Measurements from ENCODE around the gene MAP2K3.

DNA sequence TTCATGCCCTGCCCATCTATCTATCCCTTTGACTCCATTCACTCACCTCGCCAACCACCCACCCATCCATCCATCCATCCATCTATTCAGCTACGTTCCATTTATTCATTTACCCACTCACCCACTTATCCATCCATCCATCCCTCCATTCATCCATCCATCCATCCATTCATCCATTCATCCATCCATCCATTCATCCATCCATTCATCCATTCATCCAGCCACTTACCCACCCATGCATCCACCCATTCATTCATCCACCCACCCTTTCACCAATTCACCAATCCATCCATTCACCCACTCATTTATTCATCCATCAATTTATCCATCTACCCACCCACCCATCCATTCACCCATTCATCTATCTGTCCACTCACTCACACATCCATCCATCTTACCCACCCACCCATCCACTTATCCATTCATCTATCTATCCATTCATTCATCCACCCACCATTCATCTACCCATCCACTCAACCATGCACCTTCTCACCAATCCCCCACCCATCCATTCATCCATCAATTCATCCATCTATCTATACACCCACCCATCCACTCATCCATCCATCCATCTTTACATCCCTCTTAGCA, 72.1 kb downstream of the MAP2K3 start:
- no peak for TF ChIP-seq POLR2A (IDR thresholded peaks at IDR 0.05)
- TF ChIP-seq, protein P1, sequence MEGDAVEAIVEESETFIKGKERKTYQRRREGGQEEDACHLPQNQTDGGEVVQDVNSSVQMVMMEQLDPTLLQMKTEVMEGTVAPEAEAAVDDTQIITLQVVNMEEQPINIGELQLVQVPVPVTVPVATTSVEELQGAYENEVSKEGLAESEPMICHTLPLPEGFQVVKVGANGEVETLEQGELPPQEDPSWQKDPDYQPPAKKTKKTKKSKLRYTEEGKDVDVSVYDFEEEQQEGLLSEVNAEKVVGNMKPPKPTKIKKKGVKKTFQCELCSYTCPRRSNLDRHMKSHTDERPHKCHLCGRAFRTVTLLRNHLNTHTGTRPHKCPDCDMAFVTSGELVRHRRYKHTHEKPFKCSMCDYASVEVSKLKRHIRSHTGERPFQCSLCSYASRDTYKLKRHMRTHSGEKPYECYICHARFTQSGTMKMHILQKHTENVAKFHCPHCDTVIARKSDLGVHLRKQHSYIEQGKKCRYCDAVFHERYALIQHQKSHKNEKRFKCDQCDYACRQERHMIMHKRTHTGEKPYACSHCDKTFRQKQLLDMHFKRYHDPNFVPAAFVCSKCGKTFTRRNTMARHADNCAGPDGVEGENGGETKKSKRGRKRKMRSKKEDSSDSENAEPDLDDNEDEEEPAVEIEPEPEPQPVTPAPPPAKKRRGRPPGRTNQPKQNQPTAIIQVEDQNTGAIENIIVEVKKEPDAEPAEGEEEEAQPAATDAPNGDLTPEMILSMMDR (IDR thresholded peaks at IDR 0.05) = no peak

Measured in lower leg skin (tissue), 3 donors.